Ramos (cell line): ENCODE data around the gene PHACTR3.

ENCODE experiments used
- in situ Hi-C: fragments of 300-500 bp; cut with MboI; formaldehyde crosslinking; loops from one replicate; pipeline ENCODE4 v1.14.3; 2022; ENCODE audit warnings: low sequenced_read_pairs; ENCODE audit not compliant: unreplicated experiment

The PHACTR3 gene

GRCh38 chr20:59636766-59637370 lies 32.5 kb downstream of the PHACTR3 start:
- in situ Hi-C loops, result no loop called here

- in situ Hi-C loops, result no loop called here
Measured at GRCh38 chr20:59640267-59640666, 35.9 kb downstream of the PHACTR3 start.

DNA sequence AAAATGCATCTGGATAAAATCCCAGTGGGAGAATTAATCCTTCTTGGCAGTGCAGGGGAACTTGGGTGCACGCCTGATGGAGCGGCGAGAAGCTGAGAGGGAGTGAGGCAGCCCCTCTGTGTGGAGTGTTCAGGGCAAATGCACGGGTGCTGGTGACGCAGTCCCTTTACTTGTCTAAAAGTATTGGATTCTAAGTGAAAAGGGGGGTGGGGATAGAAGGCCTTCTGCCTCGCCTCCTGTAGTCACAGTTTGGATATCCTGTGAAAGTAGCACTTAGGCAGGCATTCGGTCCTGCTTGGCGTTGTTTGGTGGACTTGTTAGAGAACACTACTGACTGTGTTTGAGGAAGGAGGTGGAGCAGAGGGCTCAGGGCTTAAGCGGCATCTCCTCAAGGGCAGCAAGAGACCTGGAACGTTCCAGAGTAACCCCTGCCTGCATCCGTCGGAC lies 39.3 kb downstream of the PHACTR3 start:
- in situ Hi-C loops, result no loop called here

DNA sequence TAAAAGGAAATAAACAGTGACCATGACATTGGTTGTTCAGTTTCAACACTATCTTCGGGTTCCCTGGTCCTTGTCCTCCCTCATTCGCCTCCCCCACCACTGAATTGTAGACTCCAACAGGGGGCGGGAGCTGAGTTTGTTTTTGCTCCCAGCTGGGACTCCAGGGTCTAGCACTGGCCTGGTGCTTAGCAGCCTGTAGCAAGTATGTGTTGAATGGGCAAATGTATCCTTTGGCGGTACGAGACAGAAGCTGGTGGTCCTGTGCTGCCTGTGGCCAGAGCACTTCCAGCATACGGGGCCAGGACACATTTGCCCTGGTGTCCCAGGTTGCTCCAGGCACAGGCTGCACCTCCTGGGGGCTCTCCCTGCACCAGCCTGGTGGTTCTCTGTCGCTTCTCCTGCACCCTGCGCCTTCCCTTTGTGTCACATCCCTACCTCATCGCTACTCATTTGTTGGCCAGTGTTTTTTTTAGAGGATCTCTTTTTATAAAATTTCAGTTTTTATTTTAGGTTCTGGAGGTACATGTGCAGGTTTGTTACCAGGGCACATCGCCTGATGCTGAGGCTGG lies 40.1 kb downstream of the PHACTR3 start:
- in situ Hi-C loops, result no loop called here

GRCh38 chr20:59645271-59645670 lies 40.9 kb downstream of the PHACTR3 start:
- in situ Hi-C loops, result no loop called here

- in situ Hi-C loops, result no loop called here
Measured at GRCh38 chr20:59645761-59646171, 41.4 kb downstream of the PHACTR3 start.

DNA sequence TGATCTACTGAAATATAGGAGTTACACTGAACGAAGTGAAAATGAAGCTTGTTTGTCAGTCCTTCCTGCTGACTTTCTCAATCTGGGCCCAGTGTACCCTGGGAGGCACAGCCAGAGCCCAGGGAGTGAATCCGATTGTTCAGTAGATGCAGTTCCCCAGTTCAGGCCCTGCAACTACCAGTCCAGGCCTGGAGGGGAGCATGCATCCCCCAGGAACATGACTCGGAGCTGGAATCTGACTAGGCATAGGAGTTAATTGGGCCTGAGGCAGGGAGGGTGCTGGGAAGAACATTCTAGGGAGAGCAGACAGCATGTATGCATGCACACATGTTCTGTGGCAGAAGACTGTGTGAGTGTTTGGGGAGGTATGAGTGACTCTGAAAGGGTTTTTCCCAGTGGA lies 42.1 kb downstream of the PHACTR3 start:
- in situ Hi-C loops, result no loop called here

GRCh38 chr20:59647271-59647670 lies 42.9 kb downstream of the PHACTR3 start:
- in situ Hi-C loops, result no loop called here

- in situ Hi-C loops, result no loop called here
Measured at GRCh38 chr20:59648466-59649070, 44.2 kb downstream of the PHACTR3 start.

GRCh38 chr20:59650418-59650817 lies 46.1 kb downstream of the PHACTR3 start:
- in situ Hi-C loops, result no loop called here

- in situ Hi-C loops, result no loop called here
Measured at GRCh38 chr20:59652381-59652780, 48.0 kb downstream of the PHACTR3 start.

DNA sequence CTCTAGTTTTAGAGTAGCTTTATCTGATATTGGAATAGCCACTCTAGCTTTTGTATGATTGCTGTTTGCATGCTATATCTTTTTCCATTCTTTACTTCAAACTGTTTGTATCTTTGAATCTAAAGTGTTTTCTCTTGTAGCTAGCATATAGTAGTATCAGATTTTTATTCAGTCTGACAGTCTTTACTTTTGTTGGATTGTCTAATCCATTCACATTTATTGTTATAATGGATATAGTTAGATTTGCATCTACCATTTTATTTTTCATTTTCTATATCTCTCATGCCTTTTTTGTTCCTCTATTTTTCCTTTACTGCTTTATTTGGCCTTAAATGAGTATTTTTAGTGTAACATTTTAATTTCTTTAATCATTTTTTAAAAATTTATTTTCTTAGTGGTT lies 52.1 kb downstream of the PHACTR3 start:
- in situ Hi-C loops, result no loop called here

DNA sequence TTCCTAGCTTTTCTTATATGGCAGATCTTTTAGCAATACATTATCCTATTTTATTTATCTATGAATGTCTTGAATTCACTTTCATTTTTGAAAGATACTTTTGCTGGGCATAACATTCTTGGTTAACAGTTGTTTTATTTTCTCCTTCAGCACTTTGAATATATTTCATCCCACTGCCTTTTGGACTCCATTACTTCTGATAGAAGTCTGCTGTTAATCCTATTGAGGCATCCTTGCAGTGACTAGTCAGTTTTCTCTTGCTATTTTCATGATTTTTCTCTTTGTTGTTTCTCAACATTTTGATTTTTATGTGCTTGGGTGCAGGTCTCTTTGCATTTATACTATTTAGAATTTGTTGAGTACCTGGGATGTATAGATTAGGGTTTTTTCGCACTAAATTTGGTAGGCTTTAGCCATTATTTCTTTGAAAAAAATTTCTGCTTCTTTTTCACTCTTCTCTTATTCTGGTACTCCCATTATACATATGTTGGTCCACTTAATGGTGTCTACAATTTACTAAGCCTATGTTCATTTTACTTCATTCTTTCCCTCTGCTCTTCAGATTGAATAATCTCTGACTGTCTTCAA lies 53.2 kb downstream of the PHACTR3 start:
- in situ Hi-C loops, result no loop called here

DNA sequence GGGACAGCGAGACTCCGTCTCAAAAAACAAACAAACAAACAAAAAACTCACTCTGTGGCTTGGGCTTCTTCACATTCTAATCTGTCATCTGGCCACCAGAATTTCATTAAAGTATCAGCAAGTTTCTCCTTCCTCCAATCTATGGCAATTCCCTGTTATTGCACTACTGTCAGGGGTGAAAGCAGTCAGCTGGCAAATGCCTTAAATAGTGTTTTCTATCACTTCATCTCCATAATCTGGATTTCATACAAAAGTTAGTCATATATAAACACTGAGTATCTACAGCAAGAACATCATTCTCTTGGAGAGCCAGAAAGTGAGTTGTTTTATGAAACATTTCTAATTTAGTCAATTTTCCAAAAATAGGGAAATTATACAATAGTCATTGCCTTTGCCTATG lies 56.1 kb downstream of the PHACTR3 start:
- in situ Hi-C loops, result no loop called here

GRCh38 chr20:59661153-59661552 lies 56.8 kb downstream of the PHACTR3 start:
- in situ Hi-C loops, result no loop called here

- in situ Hi-C loops, result no loop called here
Measured at GRCh38 chr20:59661621-59662020, 57.3 kb downstream of the PHACTR3 start.

GRCh38 chr20:59662161-59662560 lies 57.8 kb downstream of the PHACTR3 start:
- in situ Hi-C loops, result no loop called here

DNA sequence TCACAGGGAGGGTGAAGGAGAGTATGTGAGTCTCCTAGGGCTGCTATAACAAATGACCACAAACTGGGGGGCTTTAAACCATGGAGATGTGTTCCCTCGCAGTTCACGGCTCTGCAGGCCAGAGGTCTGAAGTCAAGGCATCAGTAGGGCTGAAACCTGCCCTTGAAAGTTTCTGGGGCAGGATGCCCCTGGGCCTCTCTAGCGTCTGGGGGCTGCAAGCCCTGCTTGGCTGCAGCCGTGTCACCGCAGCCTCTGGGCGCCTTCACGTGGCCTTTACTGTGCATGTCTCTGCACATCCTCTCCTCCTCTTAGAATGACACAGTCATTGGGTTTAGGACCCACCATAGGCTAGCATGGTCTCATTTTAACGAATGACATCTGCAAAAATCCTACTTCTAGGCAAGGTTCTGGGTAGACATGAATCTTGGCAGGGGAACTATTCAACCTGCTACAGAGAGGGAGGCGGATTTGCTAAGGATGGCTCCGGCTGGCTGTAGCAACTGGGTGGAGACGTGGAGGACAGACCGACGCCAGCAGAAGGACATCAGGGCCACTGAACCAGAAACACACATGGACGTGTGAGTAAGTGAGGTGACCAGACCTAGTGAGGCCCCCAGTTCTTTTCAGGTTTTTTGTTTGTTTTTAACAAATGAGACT lies 58.6 kb downstream of the PHACTR3 start:
- in situ Hi-C loops, result no loop called here

GRCh38 chr20:59663513-59664060 lies 59.2 kb downstream of the PHACTR3 start:
- in situ Hi-C loops, result no loop called here

DNA sequence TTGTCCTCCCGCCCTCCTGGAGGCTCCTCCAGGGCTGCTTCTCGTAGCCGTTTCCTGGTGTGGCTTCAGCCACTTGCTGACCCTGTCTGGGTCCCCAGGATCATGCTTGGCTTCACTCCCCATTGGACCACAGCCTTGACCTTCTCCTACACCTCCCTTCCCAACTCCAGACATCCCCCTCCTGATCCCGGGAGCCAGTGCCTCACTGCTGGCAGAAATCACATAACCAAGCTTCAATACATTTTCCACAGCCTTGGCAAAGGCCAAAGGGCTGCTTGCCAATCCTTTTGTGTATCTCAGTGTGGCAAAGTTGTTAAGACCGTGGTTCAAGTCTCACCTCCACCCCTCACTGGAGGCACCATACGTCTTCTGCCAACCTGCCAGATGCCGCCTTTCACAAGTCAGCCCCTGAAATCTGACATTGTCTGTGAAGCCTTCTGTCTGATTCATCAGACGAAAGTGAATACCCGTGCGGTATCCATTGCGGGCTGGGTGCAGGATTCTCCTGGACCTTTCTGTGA lies 60.1 kb downstream of the PHACTR3 start:
- in situ Hi-C loops, result no loop called here
